ENCODE data around the gene RSAD2.
"Not testable (repeated sequence)": the region's sequence is repeated elsewhere in the genome, so short reads cannot be mapped to it uniquely, and the experiment has no call there.

The RSAD2 gene, protein sequence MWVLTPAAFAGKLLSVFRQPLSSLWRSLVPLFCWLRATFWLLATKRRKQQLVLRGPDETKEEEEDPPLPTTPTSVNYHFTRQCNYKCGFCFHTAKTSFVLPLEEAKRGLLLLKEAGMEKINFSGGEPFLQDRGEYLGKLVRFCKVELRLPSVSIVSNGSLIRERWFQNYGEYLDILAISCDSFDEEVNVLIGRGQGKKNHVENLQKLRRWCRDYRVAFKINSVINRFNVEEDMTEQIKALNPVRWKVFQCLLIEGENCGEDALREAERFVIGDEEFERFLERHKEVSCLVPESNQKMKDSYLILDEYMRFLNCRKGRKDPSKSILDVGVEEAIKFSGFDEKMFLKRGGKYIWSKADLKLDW

DNA sequence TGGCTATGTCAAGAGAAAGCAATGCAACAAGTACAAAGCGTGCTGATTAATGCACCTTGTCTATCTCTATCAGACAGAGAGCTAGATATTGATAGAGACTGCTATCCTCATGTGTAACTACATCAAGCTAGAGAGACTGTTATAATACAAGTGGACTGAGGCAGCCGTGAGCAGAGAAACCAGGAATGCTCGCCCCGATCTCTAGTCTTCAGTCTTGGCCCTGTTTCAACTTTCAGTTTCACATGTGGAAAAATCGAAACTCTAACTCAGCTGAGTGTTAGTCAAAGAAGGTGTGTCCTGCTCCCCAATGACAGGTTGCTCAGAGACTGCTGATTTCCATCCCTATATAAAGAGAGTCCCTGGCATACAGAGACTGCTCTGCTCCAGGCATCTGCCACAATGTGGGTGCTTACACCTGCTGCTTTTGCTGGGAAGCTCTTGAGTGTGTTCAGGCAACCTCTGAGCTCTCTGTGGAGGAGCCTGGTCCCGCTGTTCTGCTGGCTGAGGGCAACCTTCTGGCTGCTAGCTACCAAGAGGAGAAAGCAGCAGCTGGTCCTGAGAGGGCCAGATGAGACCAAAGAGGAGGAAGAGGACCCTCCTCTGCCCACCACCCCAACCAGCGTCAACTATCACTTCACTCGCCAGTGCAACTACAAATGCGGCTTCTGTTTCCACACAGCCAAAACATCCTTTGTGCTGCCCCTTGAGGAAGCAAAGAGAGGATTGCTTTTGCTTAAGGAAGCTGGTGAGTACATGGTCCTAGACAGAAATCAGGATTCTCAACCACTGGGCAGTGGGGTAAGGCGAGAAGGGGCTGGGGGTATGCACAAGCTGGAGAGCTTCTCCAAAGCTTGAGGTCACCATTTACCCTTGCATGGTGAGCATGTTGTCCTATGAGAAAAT is at the start of gene RSAD2:
RSAD2 (plus strand) TSS at position 376 of the 903 bp plus-strand sequence; CDS start at position 400, 24 bp downstream.
- peak; percentile 10 for DNase-seq

DNA sequence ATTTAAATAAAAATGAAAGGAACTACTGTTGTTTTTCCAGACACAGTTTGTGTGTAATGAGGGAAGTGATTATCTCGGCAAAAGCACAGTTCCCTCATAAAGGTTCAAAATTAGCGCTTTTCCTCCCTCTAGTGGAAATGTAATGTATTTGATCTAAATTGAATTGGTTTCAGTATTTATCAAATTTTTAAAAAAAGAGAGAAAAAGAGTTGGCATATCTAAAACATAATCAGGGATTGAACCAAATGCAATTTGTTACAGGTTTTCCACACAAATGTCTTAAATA is 49.3 kb upstream of the RSAD2 start:
- DNase-seq: no peak

DNA sequence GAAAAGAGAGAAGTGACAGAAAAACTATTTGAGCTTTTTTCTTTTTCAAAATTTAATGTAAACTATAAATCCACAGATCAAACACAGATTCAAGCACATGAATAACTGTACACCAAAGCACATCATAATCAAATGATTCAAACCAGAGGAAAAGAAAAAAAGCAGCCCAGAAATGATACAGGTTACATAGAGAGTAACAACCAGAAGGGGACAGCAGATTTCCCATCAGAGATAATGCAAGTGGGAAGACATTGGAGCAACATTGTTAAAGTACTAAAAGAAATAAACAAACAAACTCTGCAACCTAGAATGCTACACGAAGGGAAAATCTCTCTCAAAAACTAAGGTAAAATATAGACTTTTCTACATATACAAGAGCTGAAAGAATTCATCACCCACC is 46.3 kb upstream of the RSAD2 start:
- no peak for DNase-seq

DNA sequence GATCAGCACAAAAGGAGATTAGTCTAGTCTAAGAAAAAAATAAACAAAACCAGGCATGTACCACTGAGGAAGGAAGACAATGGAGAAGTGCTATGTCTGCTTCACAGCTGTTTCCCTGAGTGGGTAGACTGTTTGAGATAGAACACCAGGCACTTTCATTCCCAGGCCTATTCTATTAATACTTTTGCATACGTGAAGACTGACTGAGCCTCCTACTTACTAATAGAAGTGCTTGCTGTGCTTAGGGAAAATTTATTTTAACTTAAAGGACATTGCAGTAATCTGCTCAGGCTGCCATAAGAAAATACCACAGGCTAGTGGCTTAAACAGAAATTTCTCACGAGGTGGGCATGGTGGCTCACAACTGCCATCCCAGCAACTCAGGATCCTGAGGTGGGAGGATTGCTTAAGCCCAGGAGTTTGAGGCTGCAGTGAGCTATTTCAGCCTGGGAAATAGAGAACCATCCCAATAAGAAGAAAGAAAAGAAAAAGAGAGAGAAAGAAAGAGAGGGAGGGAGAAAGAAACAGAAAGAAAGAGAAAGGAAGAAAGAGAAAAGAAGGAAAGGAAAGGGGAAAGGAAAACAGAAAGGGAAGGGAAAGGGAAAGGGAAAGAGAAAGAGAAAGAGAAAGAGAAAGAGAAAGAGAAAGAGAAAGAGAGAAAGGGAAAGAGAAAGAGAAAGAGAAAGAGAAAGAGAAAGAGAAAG is 44.8 kb upstream of the RSAD2 start:
- DNase-seq: no peak

DNA sequence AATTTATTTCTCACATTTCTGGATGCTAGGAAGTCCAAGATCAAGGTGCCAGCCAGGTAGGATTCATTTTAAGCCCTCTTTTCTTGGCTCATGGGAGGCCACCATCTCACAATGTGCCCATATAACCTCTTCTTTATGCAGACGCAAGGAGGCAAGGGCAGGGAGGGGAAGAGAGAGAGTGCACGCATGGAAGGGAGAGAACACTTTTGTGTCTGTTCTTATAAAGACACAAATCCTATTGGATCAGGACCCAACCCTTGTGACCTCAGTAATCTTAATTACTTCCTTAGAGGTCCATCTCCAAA is 44.3 kb upstream of the RSAD2 start:
- DNase-seq: no peak

DNA sequence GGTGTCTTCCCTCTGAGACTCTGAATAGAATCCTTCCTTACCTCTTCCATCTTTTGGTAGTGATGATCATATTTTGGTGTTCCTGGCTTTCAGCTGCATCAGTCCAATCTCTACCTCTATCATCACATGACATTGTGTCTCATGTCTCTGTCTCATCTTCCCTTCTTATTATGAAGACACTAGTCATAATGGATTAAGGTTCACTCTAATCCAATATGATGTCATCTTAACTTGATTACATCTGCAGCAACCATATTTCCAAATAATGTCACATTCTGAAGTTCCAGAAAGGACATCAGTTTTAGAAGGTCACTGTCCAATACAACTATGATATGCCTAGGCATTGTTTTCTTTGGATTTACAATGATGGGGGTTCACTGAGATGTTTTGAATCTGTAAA is 43.4 kb upstream of the RSAD2 start:
- no peak for DNase-seq

DNA sequence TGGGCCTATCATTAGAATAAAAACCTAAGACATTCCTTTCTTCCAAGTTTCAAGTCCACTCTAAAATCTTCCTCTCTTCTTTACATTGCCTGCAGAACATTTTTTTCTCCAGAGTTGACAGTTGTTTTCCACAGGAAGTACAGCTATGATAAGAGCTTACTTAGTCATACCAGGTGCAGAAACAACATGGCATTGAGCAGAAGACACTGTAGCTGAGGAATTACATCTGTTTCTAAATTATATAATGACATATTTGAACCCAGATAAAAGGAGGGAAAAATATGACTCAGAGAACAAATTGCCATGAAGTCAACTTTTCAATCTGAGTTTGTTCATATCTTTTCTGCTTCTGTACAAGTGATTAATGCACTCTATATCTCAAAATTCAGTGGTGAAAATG is 42.1 kb upstream of the RSAD2 start:
- no peak for DNase-seq

DNA sequence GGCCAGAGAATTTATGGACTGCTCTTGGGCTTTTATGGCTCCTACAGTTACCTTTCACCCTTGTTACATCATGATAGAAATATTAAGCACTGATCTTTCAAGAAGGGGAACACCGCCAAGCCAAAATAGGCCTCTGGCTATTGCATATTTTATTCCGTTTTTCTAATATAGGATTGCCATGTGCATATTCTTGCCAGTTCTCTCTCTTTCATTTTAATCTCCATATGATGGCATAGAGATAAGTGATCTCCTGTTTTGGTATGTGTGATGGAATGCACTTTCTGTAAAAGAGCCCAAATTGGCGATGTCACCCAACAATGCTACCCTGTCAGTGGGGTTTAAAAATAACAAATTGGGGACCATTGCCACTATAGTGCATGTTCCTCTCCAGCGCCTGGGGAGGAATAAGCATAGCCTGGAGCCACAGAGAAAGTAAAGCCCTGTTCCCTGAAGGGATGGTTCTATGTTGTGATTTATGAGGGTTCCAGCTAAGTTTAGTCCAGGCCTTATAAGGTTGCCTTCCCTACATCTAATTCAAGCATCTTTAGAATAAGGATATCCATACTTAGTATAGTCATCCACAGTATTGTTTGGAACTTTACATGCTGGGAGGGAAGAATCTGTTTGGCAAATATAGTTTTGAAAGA is 38.8 kb upstream of the RSAD2 start:
- DNase-seq: no peak

DNA sequence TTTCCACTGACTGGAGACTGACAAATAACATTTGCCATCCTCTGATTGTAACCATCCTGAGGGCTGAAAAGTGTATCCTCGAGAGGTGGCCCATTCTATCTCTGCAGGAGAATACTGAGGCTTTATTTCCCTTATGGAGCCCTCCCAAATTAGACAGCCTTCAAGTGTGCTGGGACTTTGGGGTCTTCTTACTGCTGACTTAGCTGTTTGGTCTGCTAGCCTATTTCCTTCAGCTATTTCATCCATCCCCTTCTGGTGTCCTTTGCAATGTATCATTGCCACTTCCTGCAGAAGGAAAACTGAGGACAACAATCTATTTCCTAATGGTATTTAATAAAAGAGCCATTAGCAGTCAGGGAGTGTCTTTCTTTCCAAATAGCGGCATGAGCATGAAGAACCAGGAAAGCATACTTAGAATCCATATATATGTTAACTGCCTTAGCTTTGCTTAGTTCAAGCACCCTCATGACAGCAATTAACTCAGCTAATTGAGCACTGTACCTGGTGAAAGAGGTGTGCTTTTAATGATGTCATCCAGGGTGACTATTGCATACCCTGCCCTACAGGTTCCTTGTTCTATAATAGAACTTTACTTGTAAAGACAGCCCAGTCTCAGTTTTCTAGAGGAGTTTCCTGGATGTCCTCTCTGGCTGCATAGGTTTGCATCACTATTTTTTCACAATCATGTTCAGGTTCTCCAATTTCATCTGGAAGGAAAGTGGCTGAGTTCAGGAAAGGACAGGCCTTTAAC is 35.9 kb upstream of the RSAD2 start:
- no peak for DNase-seq

DNA sequence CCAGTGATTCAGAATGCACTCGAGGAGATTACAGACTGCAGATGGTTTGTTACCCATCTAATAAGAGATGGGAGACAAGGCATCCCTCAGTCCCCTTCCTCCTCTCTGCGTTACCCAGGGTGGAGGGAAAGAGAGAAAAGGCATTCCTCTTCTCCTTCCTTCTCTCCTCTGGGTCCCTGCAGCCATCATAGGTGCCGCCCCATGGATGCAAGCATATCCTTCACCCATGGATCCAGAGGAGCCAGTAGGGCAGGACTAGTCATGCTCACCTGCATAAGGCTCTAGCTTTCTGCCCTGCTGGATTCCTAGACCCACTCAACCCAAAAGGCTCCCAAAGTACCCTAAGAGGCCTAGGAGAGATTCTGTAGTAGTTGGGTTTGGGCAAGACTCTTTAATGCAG is 32.3 kb upstream of the RSAD2 start:
- DNase-seq: no peak

DNA sequence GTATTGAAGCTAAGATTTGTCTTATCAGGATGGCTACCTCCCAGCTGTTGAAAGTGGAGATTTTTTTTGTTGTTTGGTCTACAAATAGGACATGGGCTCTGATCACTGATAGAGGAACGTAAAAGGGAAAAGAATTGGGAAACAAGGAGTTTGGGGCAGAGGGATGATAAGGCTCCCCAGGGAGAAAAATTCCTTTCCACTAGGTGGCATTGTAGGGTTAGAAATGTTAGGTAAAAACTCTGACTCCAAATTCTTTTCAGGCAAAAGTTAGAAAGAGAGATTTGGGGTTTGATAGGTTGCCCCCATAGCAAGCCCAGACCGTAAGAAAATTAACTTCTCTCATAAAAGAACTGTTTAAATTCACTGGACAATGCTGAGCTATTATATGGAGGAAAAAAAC is 31.7 kb upstream of the RSAD2 start:
- DNase-seq: no peak

DNA sequence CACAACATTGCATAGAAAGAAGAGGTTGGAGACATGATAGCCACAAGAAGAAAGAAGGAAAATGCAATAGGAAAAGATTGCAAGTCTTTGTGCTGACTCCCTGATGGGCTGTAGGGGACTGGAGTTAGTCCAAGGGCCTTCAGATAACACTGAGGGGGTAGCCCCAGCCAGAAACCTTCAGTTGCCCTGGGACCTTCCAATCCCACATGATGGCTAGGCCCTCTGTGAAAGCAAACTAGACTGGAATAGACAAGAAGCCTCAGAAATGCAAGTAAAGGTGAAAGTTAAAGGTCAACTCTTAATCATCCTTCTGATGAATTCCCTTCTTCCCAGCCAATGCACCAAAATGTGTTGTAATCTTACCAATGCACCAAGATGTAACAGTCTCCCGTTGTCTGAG is 31.0 kb upstream of the RSAD2 start:
- no peak for DNase-seq

DNA sequence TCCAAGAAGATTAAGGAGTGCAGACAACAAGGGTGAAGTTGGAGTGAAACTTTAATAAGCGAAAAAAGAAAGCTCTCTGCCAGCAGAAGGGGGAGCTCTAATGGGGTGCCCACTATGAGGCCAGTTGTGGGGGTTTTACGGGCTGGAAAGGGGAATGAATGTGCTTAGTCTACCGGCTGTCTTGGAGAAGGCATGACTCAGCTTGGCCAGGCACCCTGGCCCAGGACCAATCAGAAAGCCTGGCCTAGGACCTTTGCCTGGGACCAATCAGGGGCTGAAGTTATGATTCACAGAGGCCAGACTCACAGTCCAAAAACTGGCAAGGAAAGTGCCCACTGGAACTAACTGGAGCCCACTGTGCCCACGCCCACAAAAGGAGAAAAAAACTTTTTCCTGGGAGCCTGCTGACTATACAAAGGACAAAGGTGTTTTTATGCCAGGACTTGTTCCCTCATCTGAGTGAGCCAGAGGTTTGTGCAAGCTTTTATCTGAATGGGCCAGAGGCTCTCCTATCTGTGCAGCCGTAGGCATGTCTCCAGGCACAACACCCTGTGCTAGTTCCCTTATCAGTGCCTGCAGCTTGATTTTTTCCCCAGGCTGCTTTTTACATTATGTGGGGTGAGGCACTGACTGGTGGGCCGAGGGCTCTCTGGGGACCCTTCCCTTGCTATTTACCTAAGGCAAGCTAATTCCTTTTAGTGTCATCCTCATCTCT is 30.5 kb upstream of the RSAD2 start:
- DNase-seq: no peak

DNA sequence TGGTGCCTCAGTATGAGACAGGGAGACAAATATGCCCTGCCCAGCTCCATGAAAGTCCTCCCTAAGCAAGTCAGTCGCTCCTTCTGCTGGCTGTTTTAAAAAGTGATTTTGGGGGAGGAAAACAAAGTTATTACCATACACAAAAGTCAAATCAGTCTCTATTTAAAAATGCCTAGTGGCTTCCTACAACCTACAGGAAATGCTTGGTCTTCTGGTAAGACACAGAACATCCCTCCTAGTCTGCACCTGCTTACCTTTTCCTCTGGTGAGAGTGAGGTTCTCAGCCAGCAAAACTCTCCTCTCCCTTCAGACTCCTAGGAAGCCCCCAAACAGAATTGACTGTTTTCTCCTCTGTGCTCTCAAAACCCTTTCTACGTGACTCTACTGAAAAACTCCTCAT is 25.4 kb upstream of the RSAD2 start:
- DNase-seq: no peak

DNA sequence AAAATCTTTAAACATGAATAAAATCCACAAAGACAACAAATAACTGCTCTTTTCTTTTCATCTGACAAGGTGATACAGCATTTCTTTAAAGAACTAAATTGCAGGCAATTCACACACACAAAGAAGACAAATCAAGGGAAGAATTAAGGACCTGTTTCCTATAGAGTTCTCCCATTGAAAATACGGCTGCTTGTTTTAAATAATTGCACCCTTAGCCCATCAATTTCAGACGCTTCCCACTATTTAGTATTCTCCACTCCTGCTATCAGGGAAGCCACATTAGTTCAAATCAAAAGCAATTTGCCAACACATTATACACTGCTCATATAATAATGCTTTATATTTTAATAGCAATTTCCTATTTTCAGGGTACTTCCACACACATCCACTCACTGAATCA is 23.2 kb upstream of the RSAD2 start:
- DNase-seq: no peak

DNA sequence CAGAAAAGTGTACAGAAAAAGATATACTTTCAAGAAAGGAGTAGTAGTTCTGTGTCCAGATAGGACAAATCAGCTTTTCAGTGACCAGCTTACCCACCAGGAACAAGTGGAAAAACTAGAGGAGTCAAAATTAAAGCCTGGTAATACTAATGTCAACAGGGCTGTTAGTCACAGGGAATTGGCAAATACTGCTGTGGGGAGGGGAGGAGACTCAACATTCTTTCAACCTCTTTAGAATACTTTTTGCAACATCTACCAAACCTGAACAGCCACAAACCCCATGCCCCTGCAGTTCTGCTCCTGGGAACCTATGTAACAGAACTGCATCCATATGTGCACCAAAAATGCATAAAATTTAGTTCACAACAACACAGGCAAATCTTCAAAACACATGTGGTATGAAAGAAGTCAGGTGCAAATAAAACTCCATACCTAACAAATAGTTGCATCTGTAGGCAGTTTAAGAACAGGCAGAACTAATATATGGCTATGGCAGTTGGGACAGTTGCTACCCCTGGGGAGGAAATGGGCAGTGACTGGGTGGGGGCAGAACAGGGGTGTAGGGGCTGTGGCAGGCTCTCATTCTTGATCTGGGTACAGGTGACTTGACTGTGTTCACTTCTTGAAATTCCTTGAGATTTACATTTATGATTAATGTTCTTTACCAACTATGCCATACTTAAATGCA is 21.6 kb upstream of the RSAD2 start:
- no peak for DNase-seq

DNA sequence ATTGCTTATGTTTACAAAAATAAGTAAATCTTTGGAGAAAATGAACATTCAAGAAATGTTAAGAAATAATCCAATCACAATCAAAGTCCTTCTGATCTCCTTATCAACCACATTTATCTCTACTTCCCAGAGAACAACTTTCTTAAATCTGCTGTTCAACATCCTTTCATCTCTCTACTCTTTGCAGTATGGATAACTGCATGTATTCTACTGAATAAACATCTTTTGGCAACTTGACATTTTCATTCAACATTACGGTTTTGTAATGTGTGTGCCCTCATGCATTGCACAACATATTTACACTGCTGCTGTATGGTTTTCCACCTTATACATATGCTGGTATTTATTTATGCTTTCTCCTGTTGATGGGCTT is 21.0 kb upstream of the RSAD2 start:
- DNase-seq: no peak

DNA sequence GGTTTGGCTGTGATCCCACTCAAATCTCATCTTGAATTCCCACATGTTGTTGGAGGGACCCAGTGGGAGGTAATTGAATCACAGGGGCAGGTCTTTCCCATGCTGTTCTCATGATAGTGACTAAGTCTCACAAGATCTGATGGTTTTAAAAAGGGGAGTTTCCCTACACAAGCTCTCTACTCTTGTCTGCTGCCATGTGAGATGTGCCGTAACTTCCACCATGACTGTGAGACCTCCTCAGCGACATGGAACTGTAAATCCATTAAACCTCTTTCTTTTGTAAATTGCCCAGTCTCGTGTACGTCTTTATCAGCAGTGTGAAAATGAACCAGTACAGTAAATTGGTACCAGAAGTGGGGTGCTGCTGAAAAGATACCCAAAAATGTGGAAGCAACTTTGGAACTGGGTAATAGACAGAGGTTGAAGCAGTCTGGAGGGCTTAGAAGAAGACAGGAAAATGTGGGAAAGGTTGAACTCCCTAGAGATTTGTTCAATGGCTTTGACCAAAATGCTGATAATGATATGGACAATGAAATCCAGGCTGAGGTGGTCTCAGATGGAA is 19.0 kb upstream of the RSAD2 start:
- not testable (repeated sequence) for DNase-seq

DNA sequence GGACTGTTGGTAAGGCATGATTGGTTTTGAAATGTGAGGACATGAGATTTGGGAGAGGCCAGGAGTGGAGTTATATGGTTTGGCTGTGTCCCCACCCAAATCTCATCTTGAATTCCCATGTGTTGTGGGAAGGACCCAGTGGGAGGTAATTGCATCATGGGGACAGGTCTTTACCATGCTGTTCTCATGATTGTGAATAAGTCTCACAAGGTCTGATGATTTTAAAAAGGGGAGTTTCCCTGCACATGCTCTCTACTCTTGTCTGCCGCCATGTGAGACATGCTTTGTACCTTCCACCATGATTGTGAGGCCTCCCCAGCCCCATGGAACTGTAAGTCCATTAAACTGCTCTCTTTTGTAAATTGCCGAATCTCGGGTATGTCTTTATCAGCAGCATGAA is 17.3 kb upstream of the RSAD2 start:
- no peak for DNase-seq

DNA sequence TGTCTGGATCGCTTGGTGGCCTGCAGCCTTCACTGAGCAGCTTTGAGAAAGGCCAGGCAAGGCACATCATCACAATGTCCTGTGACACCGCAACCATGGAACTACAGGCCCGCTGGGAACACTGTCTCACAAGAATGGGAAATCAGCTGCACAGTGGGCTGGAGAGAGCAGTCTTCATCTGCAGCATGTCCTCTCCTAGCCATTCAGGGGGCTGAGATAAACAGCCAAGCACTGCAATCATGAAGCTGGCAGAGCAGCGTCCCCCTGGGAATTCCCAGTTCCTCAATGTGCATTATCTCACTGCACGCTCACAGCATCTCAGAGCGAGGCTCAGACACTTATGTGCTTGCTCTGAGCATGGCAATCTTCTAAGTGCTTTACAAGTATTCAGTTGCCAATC is 13.8 kb upstream of the RSAD2 start:
- DNase-seq: no peak

DNA sequence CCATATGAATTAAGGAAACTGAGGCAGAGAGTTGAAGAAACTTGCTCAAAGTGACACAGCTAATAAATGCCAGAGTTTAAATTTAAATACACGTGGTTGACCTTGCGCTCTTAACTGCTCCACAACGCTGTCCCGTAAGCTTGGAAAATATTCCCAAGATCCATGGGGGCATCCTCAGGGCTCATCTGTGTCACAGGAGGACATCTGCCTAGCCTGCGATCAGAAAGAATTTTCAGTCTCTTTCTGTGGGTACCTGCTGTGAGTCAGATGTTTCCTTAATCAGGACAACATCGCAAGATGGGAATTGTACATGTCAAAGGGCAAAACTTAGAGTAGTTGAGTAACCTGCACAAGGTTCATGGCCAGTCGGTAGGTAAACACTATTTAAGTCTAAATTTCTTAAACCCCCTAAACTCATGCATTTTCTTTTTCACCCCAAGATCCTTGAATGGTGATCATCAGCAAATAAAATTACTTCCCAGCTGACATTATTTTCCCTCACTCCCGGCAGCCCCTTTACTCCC is 13.3 kb upstream of the RSAD2 start:
- no peak for DNase-seq

Measured in stimulated activated CD4-positive, alpha-beta T cell treated with anti-CD3 and anti-CD28 coated beads, Interleukin-1b, Interleukin-23, amount 100 ng/mL, for 48 hours (primary cell).